Left hindlimb (tissue), 1 donor: ENCODE data around the gene MBD1.
A peak's percentile ranks its signal among the peaks of the same experiment; 100 is the strongest.
"Not testable (repeated sequence)": the region's sequence is repeated elsewhere in the genome, so short reads cannot be mapped to it uniquely, and the experiment has no call there.

Experiments
- DNase-seq: peaks from one replicate; pipeline ENCODE4 v3.0.0-alpha.2; 2018

MBD1 gene

DNA sequence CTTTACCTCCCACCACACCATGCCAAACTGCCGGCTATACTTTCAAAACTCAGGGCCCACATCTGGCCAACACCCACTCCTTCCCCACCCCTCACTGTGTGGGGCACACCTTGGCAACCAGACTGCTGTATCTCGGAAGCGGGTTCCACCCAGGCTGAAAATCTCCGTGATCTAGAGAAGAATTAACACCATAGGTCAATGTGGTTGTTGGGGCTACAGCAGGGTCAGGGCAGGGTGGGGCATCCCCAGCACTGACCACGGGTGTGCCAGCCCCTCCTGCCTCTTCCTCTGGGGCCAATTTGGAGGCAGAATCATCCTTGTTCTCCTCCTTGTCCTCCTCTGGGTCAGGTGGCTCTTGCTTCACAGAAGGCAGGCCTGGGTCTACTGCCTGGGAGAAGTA is 8.8 kb downstream of the MBD1 start:
- no peak for DNase-seq

DNA sequence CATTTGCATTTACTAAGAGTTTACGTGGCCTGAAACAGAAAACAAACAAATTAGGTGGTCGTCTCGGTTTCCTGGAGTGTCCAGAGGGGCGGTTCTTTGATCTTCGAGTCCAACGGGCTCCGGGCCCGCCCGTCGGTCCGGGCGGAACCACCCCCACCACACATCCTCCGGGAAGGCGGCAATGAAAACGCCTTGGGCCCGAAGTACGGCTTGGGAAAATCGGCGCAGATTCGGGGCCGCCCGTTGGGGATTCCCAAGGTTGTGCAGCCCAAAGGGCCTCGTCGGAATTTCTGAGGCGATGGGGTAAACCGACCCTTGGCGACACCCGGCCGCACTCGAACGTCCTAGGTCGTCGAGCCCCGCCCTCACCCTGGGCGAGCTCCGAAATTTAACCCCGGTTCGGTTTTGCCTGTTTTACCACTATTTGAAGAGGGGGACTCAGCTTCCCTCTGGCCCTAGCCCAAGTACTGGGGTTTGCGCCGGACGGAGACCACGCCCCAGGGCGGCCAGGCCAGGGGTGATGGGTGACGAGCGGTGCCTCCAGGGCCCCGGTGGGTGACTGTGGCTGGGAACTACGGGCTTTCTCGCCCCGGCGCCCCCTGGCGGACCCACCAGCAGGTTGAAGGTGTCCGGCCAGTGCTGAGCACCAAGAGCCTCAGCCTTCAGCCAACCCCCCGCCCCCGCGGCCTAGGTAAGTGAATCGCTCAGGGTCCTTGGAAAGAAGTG is 13.1 kb downstream of the MBD1 start:
- DNase-seq: peak; percentile 82

DNA sequence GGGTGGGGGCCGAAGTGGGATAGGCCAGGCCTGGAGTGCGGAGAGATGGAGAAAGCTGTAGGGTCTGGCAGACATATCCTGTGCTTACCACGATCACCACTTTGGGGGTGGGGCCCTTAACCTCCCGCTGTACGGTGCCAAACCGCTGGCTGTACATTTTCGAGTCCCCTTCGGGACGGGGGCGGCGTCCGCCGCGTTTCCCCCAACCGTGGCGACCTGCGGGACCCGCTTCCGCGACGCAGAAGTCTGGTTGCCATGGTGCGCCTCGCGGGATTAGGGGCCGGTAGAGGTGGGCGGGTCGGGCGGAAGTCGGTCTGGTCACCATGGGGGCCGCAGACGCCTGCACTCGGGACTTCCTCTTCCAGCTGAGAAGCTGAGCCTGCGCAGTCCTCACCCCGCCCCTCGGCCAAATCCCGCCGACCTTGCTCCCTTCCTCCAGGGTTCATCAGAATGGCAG is 15.0 kb downstream of the MBD1 start, which contains the start of gene CFAP53:
TSS of gene CFAP53 (minus strand) at position 248 of the 457 bp plus-strand sequence. CDS start at position 157, 91 bp downstream.
- DNase-seq: peak; percentile 95

DNA sequence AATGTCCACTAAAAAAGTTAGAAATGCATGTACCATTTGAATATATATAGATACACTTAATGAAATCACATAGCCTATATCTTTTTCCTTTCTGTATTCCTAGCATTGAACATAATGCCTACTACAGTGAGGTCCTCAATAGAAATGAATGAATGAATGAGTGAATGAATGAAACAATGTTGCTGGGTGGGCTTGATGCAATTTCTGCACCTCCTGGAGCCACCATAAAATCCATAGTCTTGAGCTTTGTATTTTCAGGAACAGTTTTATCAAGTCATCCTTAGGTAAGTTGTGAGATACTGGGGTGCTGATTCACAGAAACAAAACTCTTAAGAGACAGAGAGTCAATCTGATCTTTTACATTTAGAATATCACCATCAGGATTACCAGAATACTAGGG is 18.3 kb downstream of the MBD1 start:
- DNase-seq: no peak

DNA sequence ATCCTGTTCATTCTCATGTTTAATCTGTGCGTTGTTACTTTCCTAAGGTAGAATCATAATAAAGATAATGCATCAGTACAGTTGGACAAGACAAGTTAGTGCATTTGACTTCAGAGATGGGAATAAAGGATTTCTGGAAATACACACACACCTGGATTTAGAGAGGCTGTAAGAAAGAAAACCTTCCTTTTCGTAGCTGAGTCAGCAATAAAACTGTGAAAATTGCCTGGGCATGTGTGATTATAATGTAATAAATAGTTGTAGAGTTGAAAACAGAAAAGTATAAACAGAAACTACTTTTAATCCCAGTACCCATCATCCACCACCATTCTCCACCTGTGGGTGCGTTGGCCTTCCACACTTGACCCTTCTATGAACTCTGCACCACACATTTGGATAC is 30.4 kb downstream of the MBD1 start:
- no peak for DNase-seq

DNA sequence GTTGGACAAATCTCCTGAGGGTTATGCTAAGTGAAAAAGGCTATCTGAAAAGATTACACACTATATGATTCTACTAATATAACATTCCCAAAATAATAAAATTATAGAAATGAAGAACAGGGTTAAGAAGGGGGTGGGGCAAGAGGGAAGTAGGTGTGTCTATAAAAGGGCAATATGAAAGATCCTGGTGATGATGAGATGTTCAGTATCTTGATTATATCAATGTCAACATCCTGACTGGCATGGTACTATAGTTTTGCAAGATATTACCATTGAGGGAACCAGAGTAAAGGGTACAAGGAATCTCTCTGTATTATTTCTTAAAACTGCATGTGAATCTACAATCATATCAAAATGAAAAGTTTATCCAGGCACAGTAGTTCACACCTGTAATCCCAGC is 31.7 kb downstream of the MBD1 start:
- no peak for DNase-seq

DNA sequence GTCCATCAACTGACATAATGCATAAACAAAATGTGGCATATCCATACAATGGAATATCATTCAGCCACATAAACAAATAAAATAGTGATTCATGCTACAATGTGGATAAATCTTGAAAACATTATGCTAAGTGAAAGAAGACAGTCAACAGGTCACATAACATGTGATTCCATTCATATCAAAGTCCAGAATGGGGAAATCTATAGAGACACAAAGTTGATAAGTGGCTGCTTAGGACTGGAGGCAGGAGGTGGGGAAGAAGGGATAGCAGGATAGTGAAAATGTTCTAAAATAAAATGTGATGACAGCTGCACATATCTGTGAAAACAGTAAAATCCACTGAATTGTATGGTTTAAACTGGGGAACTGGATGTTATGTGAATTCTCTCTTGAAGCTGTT is 33.8 kb downstream of the MBD1 start:
- DNase-seq: no peak

DNA sequence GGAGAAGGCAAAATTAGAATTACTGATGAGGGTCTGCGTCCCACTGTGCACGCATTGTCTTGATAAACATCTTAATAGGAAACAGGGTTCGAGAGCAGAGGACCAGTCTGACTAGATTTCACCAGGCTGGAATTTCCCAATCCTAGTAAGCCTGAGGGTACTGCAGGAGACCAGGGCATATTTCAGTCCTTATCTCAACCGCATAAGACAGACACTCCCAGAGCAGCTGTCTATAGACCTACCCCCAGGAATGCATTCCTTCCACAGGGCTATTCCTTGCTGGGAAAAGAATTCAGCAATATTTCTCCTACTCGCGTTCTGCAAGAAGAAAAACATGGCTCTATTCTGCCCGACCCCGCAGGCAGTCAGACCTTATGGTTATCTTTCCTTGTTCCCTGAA is 39.6 kb downstream of the MBD1 start:
- not testable (repeated sequence) for DNase-seq

DNA sequence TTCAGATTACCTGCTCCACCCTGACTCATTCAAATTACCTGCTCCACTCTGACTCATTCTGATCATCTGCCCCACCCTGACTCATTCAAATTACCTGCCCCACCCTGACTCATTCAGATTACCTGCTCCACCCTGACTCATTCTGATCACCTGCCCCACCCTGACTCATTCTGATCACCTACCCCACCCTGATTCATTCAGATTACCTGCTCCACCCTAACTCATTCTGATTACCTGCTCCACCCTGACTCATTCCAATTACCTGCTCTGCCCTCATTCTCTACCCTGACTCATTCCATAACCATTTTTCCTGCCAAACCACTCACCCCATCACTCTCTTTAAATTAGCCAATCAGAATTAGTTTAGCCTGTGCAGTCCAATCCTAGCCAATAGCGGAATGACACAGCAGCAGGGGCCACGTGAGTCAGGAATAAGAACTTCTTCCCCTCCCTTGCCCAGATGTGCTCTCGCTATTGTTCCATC is 41.2 kb downstream of the MBD1 start:
- no peak for DNase-seq

DNA sequence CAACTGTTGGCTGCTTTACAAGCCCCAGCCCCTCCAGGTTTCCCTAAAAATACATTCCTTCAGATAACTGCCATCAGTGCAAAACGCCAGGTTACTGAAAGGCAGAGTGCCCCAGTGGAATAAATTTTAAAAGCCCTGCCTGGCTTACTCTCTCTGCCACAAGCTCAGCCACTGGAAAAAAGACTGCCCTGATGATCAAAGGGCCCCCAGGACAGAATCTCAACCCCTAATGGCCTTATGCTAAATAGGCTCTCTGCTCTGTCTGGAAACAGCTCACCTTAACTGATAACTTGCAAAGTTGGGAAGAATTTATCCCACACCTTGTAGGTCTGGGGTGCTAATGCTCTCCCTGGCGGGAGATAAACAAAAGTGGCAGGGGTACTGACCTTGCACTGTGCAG is 48.9 kb downstream of the MBD1 start:
- DNase-seq: no peak

DNA sequence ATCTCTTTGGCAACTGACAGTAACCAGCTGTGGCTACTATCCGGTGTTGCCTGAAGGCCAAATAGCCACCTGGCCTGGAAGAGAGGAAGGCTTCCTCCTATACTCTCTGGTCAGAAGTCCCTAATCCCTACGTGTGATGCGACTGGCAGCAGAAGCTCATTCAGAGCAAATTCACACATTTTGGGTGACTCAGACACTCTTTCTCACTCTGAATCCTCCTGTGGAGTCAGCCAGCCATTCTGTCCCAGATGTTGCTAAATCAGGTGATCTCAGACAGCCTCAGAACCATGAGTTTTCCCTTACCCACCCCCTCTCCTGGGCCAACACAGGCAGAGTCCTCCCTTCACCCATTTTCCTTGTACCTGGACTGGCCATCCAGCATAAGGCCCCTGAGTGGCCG is 49.7 kb downstream of the MBD1 start:
- no peak for DNase-seq

DNA sequence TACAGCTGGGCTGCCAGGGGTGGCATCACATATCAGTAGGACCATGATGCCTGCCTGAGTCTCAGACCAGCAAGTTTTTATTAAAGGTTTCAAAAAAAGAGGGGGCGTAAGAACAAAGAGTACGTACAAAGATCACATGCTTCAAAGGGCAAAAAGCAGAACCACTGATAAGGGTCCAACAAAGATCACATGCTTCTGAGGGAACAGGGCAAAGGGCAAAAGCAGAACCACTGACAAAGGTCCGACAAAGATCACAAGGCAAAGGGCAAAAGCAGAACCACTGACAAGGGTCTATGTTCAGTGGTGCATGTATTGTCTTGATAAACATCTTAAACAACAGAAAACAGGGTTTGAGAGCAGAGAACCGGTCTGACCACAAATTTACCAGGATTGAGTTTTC is 61.1 kb downstream of the MBD1 start:
- DNase-seq: not testable (repeated sequence)
